PFSK-1 (cell line): ENCODE measurements around the gene SYTL1.

ENCODE experiments used
- FOXP2 ChIP-seq: optimal IDR thresholded peaks from 2 replicates; pipeline ENCODE3; 2011; ENCODE audit warnings: borderline replicate concordance, control low read depth, inconsistent platforms; ENCODE audit not compliant: insufficient read depth; ENCODE audit errors: extremely low read length, extremely low read depth
- POLR2AphosphoS5 ChIP-seq: IDR thresholded peaks from 2 replicates; pipeline ENCODE4 v1.6.1; 2012; ENCODE audit warnings: low read depth, mild to moderate bottlenecking, control low read depth, low read length, moderate library complexity
- SIN3A ChIP-seq: IDR thresholded peaks from 2 replicates; pipeline ENCODE4 v1.6.1; 2012; ENCODE audit warnings: mild to moderate bottlenecking, low read length, moderate library complexity, borderline replicate concordance; ENCODE audit not compliant: insufficient read depth
- TAF1 ChIP-seq: IDR thresholded peaks from 2 replicates; pipeline ENCODE4 v1.6.1; 2012; ENCODE audit warnings: low read length, control low read depth, borderline replicate concordance; ENCODE audit not compliant: insufficient read depth
- TF ChIP-seq, protein P1 (sequence below), 2 experiments: IDR thresholded peaks; 2 replicates each; pipeline versions ENCODE4 v1.6.1 to v1.8.0; 2011 to 2012; ENCODE audit warnings: low read depth in 2 of 2, low read length in 2 of 2, control low read depth in 1 of 2, inconsistent platforms in 1 of 2, mild to moderate bottlenecking in 1 of 2, moderate library complexity in 1 of 2; ENCODE audit not compliant: insufficient read depth in 1 of 2

SYTL1 gene

DNA sequence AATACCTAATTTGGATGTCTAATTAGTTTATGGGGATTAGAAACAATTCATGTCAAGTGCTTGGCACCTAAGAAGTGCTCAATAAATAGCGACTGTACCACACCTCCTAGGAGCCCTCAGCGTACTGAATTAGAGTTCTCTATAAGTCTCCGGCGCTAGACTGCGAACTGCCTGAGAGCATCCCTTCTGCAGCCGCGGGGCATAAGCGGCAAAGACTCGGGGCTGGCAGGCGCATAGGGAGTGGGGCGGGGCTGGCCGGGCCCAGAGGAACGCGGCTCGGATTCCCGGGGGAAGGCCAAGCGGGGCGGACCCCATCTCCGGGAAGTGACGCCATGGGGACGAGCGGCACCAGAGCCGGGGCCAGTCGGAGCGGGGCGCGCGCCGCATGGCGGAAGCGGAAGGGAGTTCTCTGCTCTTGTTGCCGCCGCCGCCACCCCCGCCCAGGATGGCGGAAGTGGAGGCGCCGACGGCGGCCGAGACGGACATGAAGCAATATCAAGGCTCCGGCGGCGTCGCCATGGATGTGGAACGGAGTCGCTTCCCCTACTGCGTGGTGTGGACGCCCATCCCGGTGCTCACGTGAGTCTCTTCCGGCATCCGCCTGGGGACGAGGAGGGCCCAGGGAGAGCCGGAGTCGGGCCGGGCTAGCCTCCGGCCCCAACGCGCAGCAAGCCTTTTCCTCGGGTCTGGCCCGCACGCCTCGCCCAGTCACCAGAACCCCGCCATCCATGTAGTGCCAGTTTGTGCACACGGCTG is 19.8 kb upstream of the SYTL1 start, which contains the start of gene TMEM222:
TSS of gene TMEM222 (plus strand) at position 351 of the 756 bp plus-strand sequence. CDS start at position 386, 35 bp downstream.
- TF ChIP-seq TAF1 (peak; percentile 70; the same call in 1 of the 2 replicates), POLR2AphosphoS5 (peak; percentile 66), FOXP2 (peak; percentile 85), SIN3A (peak; percentile 61; the same call in 1 of the 2 replicates)
- TF ChIP-seq, protein P1, sequence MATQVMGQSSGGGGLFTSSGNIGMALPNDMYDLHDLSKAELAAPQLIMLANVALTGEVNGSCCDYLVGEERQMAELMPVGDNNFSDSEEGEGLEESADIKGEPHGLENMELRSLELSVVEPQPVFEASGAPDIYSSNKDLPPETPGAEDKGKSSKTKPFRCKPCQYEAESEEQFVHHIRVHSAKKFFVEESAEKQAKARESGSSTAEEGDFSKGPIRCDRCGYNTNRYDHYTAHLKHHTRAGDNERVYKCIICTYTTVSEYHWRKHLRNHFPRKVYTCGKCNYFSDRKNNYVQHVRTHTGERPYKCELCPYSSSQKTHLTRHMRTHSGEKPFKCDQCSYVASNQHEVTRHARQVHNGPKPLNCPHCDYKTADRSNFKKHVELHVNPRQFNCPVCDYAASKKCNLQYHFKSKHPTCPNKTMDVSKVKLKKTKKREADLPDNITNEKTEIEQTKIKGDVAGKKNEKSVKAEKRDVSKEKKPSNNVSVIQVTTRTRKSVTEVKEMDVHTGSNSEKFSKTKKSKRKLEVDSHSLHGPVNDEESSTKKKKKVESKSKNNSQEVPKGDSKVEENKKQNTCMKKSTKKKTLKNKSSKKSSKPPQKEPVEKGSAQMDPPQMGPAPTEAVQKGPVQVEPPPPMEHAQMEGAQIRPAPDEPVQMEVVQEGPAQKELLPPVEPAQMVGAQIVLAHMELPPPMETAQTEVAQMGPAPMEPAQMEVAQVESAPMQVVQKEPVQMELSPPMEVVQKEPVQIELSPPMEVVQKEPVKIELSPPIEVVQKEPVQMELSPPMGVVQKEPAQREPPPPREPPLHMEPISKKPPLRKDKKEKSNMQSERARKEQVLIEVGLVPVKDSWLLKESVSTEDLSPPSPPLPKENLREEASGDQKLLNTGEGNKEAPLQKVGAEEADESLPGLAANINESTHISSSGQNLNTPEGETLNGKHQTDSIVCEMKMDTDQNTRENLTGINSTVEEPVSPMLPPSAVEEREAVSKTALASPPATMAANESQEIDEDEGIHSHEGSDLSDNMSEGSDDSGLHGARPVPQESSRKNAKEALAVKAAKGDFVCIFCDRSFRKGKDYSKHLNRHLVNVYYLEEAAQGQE (IDR thresholded peaks at IDR 0.05; ENCODE audit: insufficient read depth in 1 of 2, low read depth in 2 of 2, low read length in 2 of 2) = peak in 1 of 2 experiments; percentile 43; a peak in 1 of 4 replicates

DNA sequence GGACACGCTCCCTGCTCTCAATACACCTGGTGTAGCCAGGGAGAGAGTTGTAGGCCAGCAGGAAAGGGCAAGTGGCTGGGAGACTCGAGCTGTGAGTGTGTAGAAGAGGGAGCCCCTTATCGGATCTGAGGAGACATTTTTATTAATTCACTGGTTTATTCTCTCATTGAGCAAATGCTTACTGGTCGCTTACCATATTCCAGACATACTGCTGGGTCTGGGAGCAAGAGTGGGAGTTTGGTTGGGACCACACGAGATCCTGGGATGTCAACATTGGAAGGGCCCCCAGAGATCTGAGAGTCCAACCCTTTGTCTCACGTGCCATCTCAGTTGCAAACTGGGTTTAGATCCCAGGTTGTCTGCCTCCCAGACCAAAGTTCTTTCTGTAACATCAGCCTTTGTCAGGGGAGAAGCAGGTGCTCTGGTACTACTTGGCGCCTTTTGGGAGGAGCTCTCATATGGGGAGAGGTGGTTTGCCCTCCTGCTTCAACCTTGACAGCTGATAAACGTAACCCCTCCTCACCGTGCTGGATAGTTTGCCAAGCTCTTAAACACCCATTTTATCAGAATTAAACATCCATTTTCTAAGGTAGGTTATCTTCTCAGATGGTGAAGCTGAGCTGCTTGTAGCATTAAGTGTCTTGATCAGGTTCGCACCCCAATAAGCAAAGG is 19.1 kb upstream of the SYTL1 start:
- TF ChIP-seq TAF1 = no peak
- no peak for TF ChIP-seq SIN3A
- no peak for TF ChIP-seq FOXP2
- no peak; the same call in 1 of the 2 replicates for TF ChIP-seq POLR2AphosphoS5
- TF ChIP-seq, protein P1 (IDR thresholded peaks at IDR 0.05; ENCODE audit: insufficient read depth in 1 of 2, low read depth in 2 of 2, low read length in 2 of 2) = no peak

DNA sequence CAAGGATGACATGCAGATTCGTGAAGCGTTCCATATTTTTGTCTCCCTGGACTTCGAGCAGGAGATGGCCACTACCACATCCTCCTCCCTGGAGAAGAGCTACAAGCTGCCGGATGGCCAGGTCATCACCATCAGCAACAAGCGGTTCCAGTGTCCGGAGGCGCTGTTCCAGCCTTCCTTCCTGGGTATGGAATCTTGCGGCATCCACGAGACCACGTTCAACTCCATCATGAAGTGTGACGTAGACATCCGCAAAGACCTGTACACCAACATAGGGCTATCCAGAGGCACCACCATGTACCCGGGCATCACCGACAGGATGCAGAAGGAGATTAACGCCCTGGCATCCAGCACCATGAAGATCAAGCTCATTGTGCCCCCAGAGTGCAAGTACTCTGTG is 16.5 kb upstream of the SYTL1 start:
- TF ChIP-seq FOXP2 (no peak), POLR2AphosphoS5 (no peak), TAF1 (no peak)

DNA sequence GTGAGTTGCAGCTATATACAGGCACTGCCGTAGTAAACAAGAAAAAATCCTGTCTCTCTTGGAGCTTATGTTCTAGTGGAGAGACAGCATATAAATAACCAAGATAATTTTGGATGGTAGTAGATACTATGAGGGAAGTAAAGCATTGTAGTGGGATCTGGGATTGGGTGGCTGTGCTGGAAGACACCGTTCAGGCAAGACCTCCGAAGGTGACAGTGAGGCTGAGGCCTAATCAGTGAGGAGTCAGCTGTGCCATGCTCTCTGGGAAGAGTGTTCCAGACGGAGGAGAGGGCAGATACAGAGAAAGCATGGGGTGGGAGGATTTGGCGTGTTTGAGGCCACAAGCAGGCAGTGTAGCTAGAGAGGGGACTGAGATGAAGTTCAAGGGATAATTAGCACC is 13.9 kb upstream of the SYTL1 start:
- TF ChIP-seq POLR2AphosphoS5 (no peak), SIN3A (no peak)

DNA sequence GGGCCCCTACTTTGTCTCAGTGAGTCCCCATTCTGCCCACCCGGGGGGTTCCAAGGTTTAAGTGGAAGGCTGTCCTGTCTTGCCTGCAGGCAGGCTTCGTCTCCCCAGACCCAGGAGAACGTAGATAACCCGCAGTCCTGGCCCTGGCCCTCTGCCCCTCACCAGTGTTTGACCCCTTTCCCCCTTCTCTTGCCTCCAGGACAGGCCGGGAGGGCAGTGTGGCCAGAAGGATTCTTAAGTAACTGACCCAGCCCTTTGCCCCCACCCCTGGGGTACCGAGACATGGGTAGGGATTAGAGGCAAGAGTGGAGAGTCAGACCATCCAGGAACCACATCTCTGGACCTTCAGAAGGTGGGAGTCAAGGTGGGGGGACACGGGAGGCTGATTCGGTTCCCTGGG is 11.0 kb upstream of the SYTL1 start:
- no peak for TF ChIP-seq SIN3A
- no peak for TF ChIP-seq POLR2AphosphoS5
- TF ChIP-seq FOXP2 = no peak
- TF ChIP-seq, protein P1 (IDR thresholded peaks at IDR 0.05; ENCODE audit: insufficient read depth in 1 of 2, low read depth in 2 of 2, low read length in 2 of 2) = no peak
- no peak for TF ChIP-seq TAF1

DNA sequence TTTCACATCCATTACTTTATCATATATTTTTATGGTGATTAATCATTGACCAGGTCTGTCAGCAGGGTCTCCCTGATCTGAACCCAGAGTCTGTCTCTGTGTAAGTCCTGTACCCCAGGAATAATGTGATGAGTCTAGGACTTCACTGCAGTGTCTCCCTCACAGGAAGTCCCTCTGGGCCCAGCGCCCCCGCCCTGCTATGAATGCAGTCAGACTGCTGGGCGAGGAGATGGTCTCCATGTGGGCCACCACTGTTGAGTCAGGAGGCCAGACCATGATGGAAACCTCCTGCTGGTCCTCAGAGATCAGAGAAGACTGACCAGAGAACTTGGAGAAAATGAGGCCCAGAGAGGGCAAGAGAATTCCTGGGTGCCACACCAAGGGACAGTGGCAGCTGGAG is 10.4 kb upstream of the SYTL1 start:
- TF ChIP-seq TAF1 (no peak), POLR2AphosphoS5 (no peak), FOXP2 (no peak)
